ENCODE data around the gene TMX2.

TMX2 gene

DNA sequence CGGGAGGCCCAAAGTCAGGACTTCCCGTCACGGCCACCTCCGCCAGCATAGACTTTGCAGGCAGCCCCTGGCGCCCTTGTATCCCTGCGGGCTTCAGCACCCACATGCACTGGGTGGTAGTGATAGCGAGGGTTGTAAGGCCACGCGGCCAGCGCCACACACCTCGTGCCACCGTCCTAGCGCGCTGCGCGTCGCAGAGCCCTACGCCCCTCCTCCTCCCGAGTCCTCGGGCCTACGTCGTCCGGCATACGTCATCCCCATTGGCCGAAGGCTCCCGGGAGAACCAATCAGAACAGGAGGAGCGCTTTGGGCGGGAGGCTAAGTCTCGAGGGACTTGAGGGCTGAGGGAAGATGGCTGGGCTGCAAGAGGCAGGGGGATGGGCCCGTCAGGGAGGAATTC lies 40.6 kb downstream of the TMX2 start:
- no peaks in the 10 kb centered on the region for H3K4me1 ChIP-seq (ENCODE audit: insufficient read depth, low read length, severe bottlenecking)
- no peaks in the 10 kb centered on the region for H3F3A ChIP-seq (ENCODE audit: insufficient read depth, low read length)
- H3K9ac ChIP-seq (ENCODE audit: low read length) = no peak overlapping the region
- no peaks in the 10 kb centered on the region for H3K27me3 ChIP-seq (ENCODE audit: insufficient read depth, low read length)
- no peak overlapping the region for H3K27ac ChIP-seq (ENCODE audit: low read depth, low read length, poor library complexity, severe bottlenecking)
- no peak overlapping the region for H3K4me2 ChIP-seq (ENCODE audit: low read length)
- no peak overlapping the region for H2AFZ ChIP-seq (ENCODE audit: low read length)
- H3K79me2 ChIP-seq (ENCODE audit: insufficient read depth, low read length) = no peaks in the 10 kb centered on the region
- H3K4me3 ChIP-seq (ENCODE audit: low read depth, low read length, poor library complexity, severe bottlenecking) = no peak overlapping the region
- TF ChIP-seq EZH2 (IDR thresholded peaks at IDR 0.05; ENCODE audit: borderline replicate concordance, low read length) = no peak
- TF ChIP-seq, protein P1, sequence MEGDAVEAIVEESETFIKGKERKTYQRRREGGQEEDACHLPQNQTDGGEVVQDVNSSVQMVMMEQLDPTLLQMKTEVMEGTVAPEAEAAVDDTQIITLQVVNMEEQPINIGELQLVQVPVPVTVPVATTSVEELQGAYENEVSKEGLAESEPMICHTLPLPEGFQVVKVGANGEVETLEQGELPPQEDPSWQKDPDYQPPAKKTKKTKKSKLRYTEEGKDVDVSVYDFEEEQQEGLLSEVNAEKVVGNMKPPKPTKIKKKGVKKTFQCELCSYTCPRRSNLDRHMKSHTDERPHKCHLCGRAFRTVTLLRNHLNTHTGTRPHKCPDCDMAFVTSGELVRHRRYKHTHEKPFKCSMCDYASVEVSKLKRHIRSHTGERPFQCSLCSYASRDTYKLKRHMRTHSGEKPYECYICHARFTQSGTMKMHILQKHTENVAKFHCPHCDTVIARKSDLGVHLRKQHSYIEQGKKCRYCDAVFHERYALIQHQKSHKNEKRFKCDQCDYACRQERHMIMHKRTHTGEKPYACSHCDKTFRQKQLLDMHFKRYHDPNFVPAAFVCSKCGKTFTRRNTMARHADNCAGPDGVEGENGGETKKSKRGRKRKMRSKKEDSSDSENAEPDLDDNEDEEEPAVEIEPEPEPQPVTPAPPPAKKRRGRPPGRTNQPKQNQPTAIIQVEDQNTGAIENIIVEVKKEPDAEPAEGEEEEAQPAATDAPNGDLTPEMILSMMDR (IDR thresholded peaks at IDR 0.05; ENCODE audit: low read length) = no peak
- H3K9me2 ChIP-seq (ENCODE audit: low read depth, low read length) = no peaks in the 10 kb centered on the region
- H3K36me3 ChIP-seq (ENCODE audit: insufficient read depth, low read length) = no peaks in the 10 kb centered on the region
- H4K20me1 ChIP-seq (ENCODE audit: insufficient read depth, low read length) = no peaks in the 10 kb centered on the region
- H3K9me3 ChIP-seq (ENCODE audit: low read length) = no peaks in the 10 kb centered on the region

DNA sequence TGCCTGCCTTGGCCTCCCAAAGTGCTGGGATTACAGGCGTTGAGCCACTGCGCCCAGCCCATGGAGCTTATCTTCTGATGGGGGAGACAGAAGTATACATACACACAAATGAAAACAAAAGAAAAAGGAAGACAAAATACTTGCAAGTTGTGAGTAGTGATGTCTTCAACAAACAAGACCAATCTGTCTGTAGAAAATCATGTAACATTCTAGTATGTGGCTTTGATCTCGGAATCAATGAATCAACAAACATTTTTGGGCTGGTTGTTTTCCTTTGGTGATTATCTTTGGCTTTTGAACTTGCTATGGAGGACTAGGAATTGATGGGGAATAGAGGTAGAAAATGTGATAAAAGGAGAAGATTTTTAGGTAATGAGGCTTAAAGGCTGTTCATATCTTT lies 45.8 kb downstream of the TMX2 start:
- Histone ChIP-seq H3K9ac (ENCODE audit: low read length) (no peak overlapping the region), H3K4me1 (ENCODE audit: insufficient read depth, low read length, severe bottlenecking) (no peaks in the 10 kb centered on the region)

GRCh38 chr11:57761301-57762234 lies 49.2 kb downstream of the TMX2 start, which contains the start of gene CTNND1:
Gene CTNND1 (plus strand): TSS chr11:57761802. CDS start chr11:57791479, 29,677 bp downstream.
- no peak within 1 kb of the TSS for H3K4me3 ChIP-seq (ENCODE audit: low read depth, low read length, poor library complexity, severe bottlenecking)
- H3K79me2 ChIP-seq (ENCODE audit: insufficient read depth, low read length) = no peaks in the 10 kb centered on the region
- H3K27ac ChIP-seq (ENCODE audit: low read depth, low read length, poor library complexity, severe bottlenecking) = no peak within 1 kb of the TSS
- no peak for TF ChIP-seq EZH2 (IDR thresholded peaks at IDR 0.05; ENCODE audit: borderline replicate concordance, low read length)
- no peaks in the 10 kb centered on the region for H3K36me3 ChIP-seq (ENCODE audit: insufficient read depth, low read length)
- no peaks in the 10 kb centered on the region for H3K9me3 ChIP-seq (ENCODE audit: low read length)
- H3K9ac ChIP-seq (ENCODE audit: low read length) = no peak within 1 kb of the TSS
- H3K9me2 ChIP-seq (ENCODE audit: low read depth, low read length) = no peaks in the 10 kb centered on the region
- no peaks in the 10 kb centered on the region for H3F3A ChIP-seq (ENCODE audit: insufficient read depth, low read length)
- H4K20me1 ChIP-seq (ENCODE audit: insufficient read depth, low read length) = no peaks in the 10 kb centered on the region
- no peaks in the 10 kb centered on the region for H3K27me3 ChIP-seq (ENCODE audit: insufficient read depth, low read length)
- H3K4me1 ChIP-seq (ENCODE audit: insufficient read depth, low read length, severe bottlenecking) = no peaks in the 10 kb centered on the region
- H3K4me2 ChIP-seq (ENCODE audit: low read length) = no peak within 1 kb of the TSS
- no peak within 1 kb of the TSS for H2AFZ ChIP-seq (ENCODE audit: low read length)

More for the DNA sequence above, 45.8 kb downstream of the TMX2 start:
- H3K36me3 ChIP-seq (ENCODE audit: insufficient read depth, low read length) = no peaks in the 10 kb centered on the region
- H2AFZ ChIP-seq (ENCODE audit: low read length) = no peak overlapping the region
- no peak overlapping the region for H3K4me3 ChIP-seq (ENCODE audit: low read depth, low read length, poor library complexity, severe bottlenecking)
- no peaks in the 10 kb centered on the region for H3F3A ChIP-seq (ENCODE audit: insufficient read depth, low read length)
- no peak overlapping the region for H3K27ac ChIP-seq (ENCODE audit: low read depth, low read length, poor library complexity, severe bottlenecking)
- no peak for TF ChIP-seq EZH2 (IDR thresholded peaks at IDR 0.05; ENCODE audit: borderline replicate concordance, low read length)
- TF ChIP-seq, protein P1 (IDR thresholded peaks at IDR 0.05; ENCODE audit: low read length) = no peak
- no peaks in the 10 kb centered on the region for H3K9me3 ChIP-seq (ENCODE audit: low read length)
- H4K20me1 ChIP-seq (ENCODE audit: insufficient read depth, low read length) = no peaks in the 10 kb centered on the region
- no peaks in the 10 kb centered on the region for H3K9me2 ChIP-seq (ENCODE audit: low read depth, low read length)
- no peak overlapping the region for H3K4me2 ChIP-seq (ENCODE audit: low read length)
- H3K27me3 ChIP-seq (ENCODE audit: insufficient read depth, low read length) = no peaks in the 10 kb centered on the region
- H3K79me2 ChIP-seq (ENCODE audit: insufficient read depth, low read length) = no peaks in the 10 kb centered on the region

Data from OCI-LY1 (cell line).